CD4-positive, alpha-beta memory T cell (primary cell): ENCODE results near the gene ANGEL2. TPM values are rescaled to one million over a fixed set of nuclear protein-coding genes. Genes with fewer than 3 reads are reported as not detected.
A peak's percentile ranks its signal among the peaks of the same experiment; 100 is the strongest.

ENCODE experiments used
- CTCF ChIA-PET: fragments of 350-600 bp; sonication (Branson Sonifier 250); formaldehyde crosslinking; loops from one replicate; lab custom pipeline; 2021; ENCODE audit warnings: inconsistent platforms; ENCODE audit not compliant: partially characterized antibody; lab: Charles Lee
- POLR2A ChIA-PET: fragments of 350-600 bp; sonication (Branson Sonifier 250); formaldehyde crosslinking; loops from one replicate; lab custom pipeline; 2021; ENCODE audit not compliant: partially characterized antibody; lab: Charles Lee
- DNase-seq, 5 donors: peaks; one replicate each; pipeline versions ENCODE4 v3.0.0 to v3.0.0-alpha.2; 2020 to 2022; ENCODE audit warnings: mixed read lengths in 1 of 5
- H3K27ac ChIP-seq: one replicate; pipeline ENCODE4 v1.7.0; 2013; ENCODE audit warnings: low read depth, low read length
- H3K27me3 ChIP-seq: 2 replicates; pipeline ENCODE4 v1.7.0; 2013; ENCODE audit warnings: mild to moderate bottlenecking, low read length, moderate library complexity; ENCODE audit not compliant: insufficient read depth
- H3K36me3 ChIP-seq: 2 replicates; pipeline ENCODE4 v1.7.0; 2013; ENCODE audit warnings: mild to moderate bottlenecking, low read length, moderate library complexity; ENCODE audit not compliant: insufficient read depth
- H3K4me1 ChIP-seq: 2 replicates; pipeline ENCODE4 v1.7.0; 2013; ENCODE audit warnings: mild to moderate bottlenecking, low read length, moderate library complexity; ENCODE audit not compliant: insufficient read depth
- H3K4me3 ChIP-seq, 2 donors: one replicate each; pipeline ENCODE4 v1.7.0; 2013; ENCODE audit warnings: low read length in 2 of 2, mild to moderate bottlenecking in 1 of 2
- H3K9me3 ChIP-seq, 2 donors: one replicate each; pipeline ENCODE4 v1.7.0; 2013; ENCODE audit warnings: low read length in 2 of 2, control low read depth in 1 of 2; ENCODE audit not compliant: control insufficient read depth in 1 of 2
- H3K27ac Mint-ChIP-seq, 7 donors: one replicate each; pipeline ENCODE4 v1.8.0; 2020 to 2021; ENCODE audit warnings: mixed read lengths in 7 of 7, mild to moderate bottlenecking in 6 of 7, inconsistent platforms in 3 of 7, moderate library complexity in 3 of 7
- H3K27me3 Mint-ChIP-seq, 2 donors: one replicate each; pipeline ENCODE4 v1.8.0; 2020 to 2021; ENCODE audit warnings: mixed read lengths in 2 of 2
- H3K36me3 Mint-ChIP-seq, 2 donors: one replicate each; pipeline ENCODE4 v1.8.0; 2020 to 2021; ENCODE audit warnings: mixed read lengths in 2 of 2, inconsistent platforms in 1 of 2, mild to moderate bottlenecking in 1 of 2
- H3K4me1 Mint-ChIP-seq, 4 donors: one replicate each; pipeline ENCODE4 v1.8.0; 2020 to 2021; ENCODE audit warnings: mixed read lengths in 4 of 4, mild to moderate bottlenecking in 1 of 4
- H3K4me3 Mint-ChIP-seq, 8 donors: one replicate each; pipeline ENCODE4 v1.8.0; 2020 to 2021; ENCODE audit warnings: mixed read lengths in 8 of 8, mild to moderate bottlenecking in 7 of 8, moderate library complexity in 6 of 8, inconsistent platforms in 3 of 8
- H3K9me3 Mint-ChIP-seq, 8 donors: one replicate each; pipeline ENCODE4 v1.8.0; 2020 to 2021; ENCODE audit warnings: mixed read lengths in 8 of 8, mild to moderate bottlenecking in 5 of 8, inconsistent platforms in 3 of 8, moderate library complexity in 1 of 8
- intact Hi-C: fragments of 100-400 bp; cut with micrococcal nuclease; formaldehyde crosslinking; loops from one replicate; pipeline ENCODE4 v1.15.1; 2023
- polyA plus RNA-seq, 2 donors: library from polyadenylated mRNA; unstranded; fragments of 300-500 nt; fragmentation: Illumina TruSeq; gene quantifications; one replicate each; pipeline ENCODE4 v1.2.3, GENCODE V29; 2021
- total RNA-seq, 2 experiments: library from RNA; stranded (reverse); gene quantifications; one replicate each; pipeline ENCODE4 v1.2.3, GENCODE V29; 2021

Gene ANGEL2
- total and polyA plus RNA-seq, 4 experiments from 2014 or later, result 22.3 to 81.4 (median 53.1) TPM

DNA sequence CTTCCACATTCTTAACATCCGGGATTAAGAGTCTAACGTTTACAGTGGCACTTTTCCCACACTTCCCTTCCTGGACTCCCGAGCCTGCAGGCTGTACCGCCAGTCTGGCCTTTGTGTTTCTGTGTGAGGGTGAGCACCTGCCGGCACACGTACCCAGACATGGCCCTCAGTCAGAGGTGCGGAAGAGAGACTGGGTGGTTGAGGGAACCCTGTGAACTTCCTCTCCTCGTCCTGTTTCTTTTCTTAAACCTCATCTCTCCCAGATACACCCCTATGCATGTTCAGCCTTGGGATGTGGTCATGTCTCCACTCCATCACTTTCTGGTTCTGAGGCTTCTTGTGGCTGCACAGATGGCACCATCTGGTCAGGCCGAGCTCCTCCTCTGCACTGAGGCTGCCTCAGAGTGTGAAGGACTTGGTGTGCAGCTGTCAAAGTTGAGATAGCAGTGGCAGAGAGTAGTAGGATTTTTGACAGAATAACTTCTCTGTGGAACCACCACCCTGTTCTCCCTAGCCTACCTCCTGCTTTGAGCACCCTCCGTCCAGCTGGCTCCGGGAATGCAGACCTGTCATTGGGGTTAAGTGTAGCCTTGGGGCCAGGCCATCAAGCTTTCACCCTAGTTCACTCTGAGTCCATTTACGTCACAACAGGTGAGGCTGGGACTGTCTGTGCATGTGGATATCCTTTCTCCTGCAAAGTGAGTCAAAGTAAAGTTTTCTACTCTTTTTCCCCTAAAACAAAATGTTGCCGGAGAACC is 33.9 kb downstream of the ANGEL2 start:
- peaks cover 3 to 23% (median 6%) of the 10 kb centered on the region in 4 donors for H3K4me1 Mint-ChIP-seq
- H3K4me3 Mint-ChIP-seq, result peak overlapping the region in 1 of 8 donors; percentile 33
- DNase-seq, result no peak
- intact Hi-C loops, result no loop called here
- no peaks in the 10 kb centered on the region for H3K9me3 Mint-ChIP-seq
- no peaks in the 10 kb centered on the region for H3K36me3 ChIP-seq
- CTCF ChIA-PET, result interaction anchor here (0.8 kb wide), 1 partner anchor 13 kb away, joined by 3 read pairs; no protein-coding TSS in a partner anchor
- peaks cover 9% of the 10 kb centered on the region in 2 donors for H3K27me3 Mint-ChIP-seq
- H3K4me1 ChIP-seq, result peaks cover 9% of the 10 kb centered on the region
- H3K4me3 ChIP-seq, result no peak overlapping the region
- POLR2A ChIA-PET, result no interaction called here
- H3K36me3 Mint-ChIP-seq, result no peaks in the 10 kb centered on the region
- no peak overlapping the region for H3K27ac ChIP-seq
- H3K27me3 ChIP-seq, result no peaks in the 10 kb centered on the region
- H3K9me3 ChIP-seq, result no peaks in the 10 kb centered on the region
- H3K27ac Mint-ChIP-seq, result peak overlapping the region in 2 of 7 donors; percentile 58 to 60

GRCh38 chr1:212981025-212981495 is 34.6 kb downstream of the ANGEL2 start:
- H3K9me3 Mint-ChIP-seq, result no peaks in the 10 kb centered on the region
- H3K27me3 ChIP-seq, result no peaks in the 10 kb centered on the region
- POLR2A ChIA-PET, result no interaction called here
- H3K27me3 Mint-ChIP-seq, result peaks cover 9% of the 10 kb centered on the region in 2 donors
- DNase-seq, result no peak
- no peak overlapping the region for H3K4me3 Mint-ChIP-seq
- H3K9me3 ChIP-seq, result no peaks in the 10 kb centered on the region
- H3K36me3 ChIP-seq, result no peaks in the 10 kb centered on the region
- no peaks in the 10 kb centered on the region for H3K36me3 Mint-ChIP-seq
- no peak overlapping the region for H3K4me3 ChIP-seq
- CTCF ChIA-PET, result interaction anchor here (0.8 kb wide), 1 partner anchor 14 kb away, joined by 3 read pairs; no protein-coding TSS in a partner anchor
- no peak overlapping the region for H3K27ac ChIP-seq
- peaks cover 3 to 24% (median 6%) of the 10 kb centered on the region in 4 donors for H3K4me1 Mint-ChIP-seq
- peaks cover 9% of the 10 kb centered on the region for H3K4me1 ChIP-seq
- intact Hi-C loops, result no loop called here
- no peak overlapping the region for H3K27ac Mint-ChIP-seq

- H3K27ac Mint-ChIP-seq, result peak overlapping the region in 3 of 7 donors; percentile 25 to 57 (median 46)
- POLR2A ChIA-PET, result no interaction called here
Observed at GRCh38 chr1:212980123-212980785, 35.4 kb downstream of the ANGEL2 start.

DNA sequence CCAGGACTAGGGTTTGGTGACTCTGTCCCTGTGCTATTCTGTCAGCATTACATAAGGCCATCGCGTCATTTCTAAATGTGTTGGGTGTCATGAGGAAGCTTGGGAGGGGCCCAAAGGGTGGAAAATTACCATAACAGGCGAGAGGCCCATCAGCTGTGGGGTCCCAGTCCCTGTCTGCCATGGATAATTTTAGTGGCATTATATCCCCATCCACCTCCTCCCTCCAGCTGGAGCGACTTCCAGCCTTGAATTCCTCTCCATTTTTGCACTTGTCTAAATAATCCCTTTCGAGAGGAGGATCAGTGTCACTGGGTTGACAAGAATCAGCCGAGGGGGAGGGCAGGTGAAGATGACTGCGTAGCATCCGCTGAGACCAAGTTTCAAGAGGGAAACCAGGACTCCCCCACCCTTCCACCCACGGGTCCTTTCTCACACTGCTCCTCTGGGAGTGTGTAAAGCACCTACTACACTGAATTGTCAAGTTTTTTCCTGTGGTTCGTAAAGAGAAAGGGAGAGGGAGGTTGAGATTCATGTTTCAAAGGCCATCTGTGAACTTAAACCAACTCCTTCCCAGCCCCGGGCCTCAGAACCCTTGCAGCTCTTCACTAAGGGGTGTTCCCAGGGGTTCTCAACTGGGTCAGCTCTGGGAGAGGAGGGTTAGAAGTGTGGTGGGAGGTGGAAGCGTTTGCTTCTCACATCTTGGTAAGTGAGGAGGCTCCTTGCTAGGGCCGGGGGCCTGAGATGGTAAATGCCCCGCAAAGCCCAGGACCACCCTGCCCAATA is 36.1 kb downstream of the ANGEL2 start:
- no peaks in the 10 kb centered on the region for H3K9me3 Mint-ChIP-seq
- Histone ChIP-seq H3K27me3 (no peaks in the 10 kb centered on the region), H3K4me1 (peaks cover 9% of the 10 kb centered on the region), H3K4me3 (no peak overlapping the region), H3K9me3 (no peaks in the 10 kb centered on the region), H3K36me3 (no peaks in the 10 kb centered on the region), H3K27ac (no peak overlapping the region)
- ChIA-PET CTCF (interaction anchor here (1.0 to 1.6 kb wide), 2 partner anchors 11 to 524 kb away, joined by 3 read pairs; no protein-coding TSS in a partner anchor), POLR2A (no interaction called here)
- peak in 3 of 5 donors; percentile 7 to 17 (median 14) for DNase-seq
- peaks cover 9 to 18% of the 10 kb centered on the region in 2 donors for H3K27me3 Mint-ChIP-seq
- H3K4me3 Mint-ChIP-seq, result peak overlapping the region in 2 of 8 donors; percentile 35 to 37
- H3K27ac Mint-ChIP-seq, result peak overlapping the region in 4 of 7 donors; percentile 16 to 88 (median 82)
- H3K4me1 Mint-ChIP-seq, result peaks cover 3 to 28% (median 6%) of the 10 kb centered on the region in 4 donors
- no peaks in the 10 kb centered on the region for H3K36me3 Mint-ChIP-seq
- intact Hi-C loops, result no loop called here

More at GRCh38 chr1:212980123-212980785, 35.4 kb downstream of the ANGEL2 start:
- Histone ChIP-seq H3K4me3 (no peak overlapping the region), H3K9me3 (no peaks in the 10 kb centered on the region), H3K4me1 (peaks cover 9% of the 10 kb centered on the region), H3K27ac (no peak overlapping the region), H3K27me3 (no peaks in the 10 kb centered on the region), H3K36me3 (no peaks in the 10 kb centered on the region)
- intact Hi-C loops, result no loop called here
- Mint-ChIP-seq H3K27me3 (peaks cover 9 to 15% of the 10 kb centered on the region in 2 donors), H3K9me3 (no peaks in the 10 kb centered on the region), H3K4me1 (peaks cover 3 to 28% (median 6%) of the 10 kb centered on the region in 4 donors), H3K36me3 (no peaks in the 10 kb centered on the region), H3K4me3 (no peak overlapping the region)
- CTCF ChIA-PET, result interaction anchor here (1.6 kb wide), 1 partner anchor 524 kb away, joined by 3 read pairs; no protein-coding TSS in a partner anchor
- DNase-seq, result no peak

DNA sequence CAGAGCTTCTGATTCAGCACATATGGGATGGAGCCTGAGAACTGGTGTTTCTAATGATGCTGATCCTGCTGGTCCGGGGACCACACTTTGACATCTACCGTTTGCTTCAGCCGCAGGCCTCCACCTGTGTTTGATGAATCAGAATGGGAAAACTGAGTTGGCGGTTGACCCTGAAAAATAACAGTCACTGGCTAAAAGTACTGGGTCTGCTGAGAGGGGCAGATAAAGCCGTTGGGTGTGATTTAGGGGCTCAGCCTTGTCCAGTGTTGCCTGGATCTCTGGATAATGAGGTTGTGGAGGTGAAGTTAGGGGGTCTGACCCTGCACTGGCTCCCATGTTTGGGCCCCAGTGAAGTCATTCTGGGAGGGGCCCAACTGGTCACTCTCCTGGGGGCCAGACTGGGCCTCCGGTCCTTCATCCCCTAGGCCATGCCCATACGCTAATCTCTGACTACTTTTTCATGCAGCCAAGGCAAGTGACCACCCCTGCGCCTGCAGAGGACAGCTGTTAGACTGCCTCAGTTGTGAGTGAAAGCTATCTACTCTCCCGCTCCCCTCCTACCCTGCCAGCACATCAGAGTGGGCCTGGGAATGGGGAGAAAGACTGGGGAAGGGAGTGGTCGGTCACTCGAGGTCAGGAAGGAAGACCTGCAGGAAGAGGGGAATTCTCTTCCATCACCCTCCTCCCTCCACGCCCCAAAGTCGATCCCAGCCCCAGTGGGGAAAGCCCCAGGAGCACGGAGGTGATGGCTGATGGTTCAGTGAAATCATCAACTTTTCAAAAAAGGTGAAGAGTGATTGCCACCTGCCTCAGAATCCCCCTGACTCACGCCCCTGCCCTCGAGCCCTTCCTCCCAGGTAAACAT is 37.7 kb downstream of the ANGEL2 start:
- H3K27me3 Mint-ChIP-seq, result peaks cover 9 to 18% of the 10 kb centered on the region in 2 donors
- DNase-seq, result no peak
- ChIA-PET POLR2A (no interaction called here), CTCF (no interaction called here)
- peaks cover 9% of the 10 kb centered on the region for H3K4me1 ChIP-seq
- H3K4me3 Mint-ChIP-seq, result no peak overlapping the region
- no peak overlapping the region for H3K27ac ChIP-seq
- intact Hi-C loops, result no loop called here
- H3K4me3 ChIP-seq, result no peak overlapping the region
- H3K4me1 Mint-ChIP-seq, result peaks cover 3 to 28% (median 6%) of the 10 kb centered on the region in 4 donors
- no peaks in the 10 kb centered on the region for H3K9me3 Mint-ChIP-seq
- H3K36me3 Mint-ChIP-seq, result no peaks in the 10 kb centered on the region
- no peaks in the 10 kb centered on the region for H3K27me3 ChIP-seq
- no peaks in the 10 kb centered on the region for H3K36me3 ChIP-seq
- no peaks in the 10 kb centered on the region for H3K9me3 ChIP-seq
- peak overlapping the region in 1 of 7 donors; percentile 61 for H3K27ac Mint-ChIP-seq

DNA sequence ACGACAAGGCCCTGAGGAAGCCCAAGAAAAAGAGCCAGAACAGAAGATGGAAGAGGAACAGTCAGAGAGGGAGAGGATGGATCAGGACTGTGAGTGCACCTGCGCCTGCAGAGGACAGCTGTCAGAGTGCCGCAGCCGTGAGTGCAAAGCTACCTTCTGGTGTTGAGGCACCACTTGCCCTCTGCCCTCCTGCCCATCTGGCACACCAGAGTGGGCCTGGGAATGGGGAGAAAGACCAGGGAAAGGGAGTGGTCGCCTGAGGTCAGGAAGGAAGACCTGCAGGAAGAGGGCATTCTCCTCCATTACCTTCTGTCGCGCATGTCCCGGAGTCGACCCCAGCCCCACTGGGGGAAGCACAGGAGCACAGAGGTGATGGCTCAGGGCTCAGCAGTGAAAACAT is 39.1 kb downstream of the ANGEL2 start:
- Histone ChIP-seq H3K4me3 (no peak overlapping the region), H3K27ac (no peak overlapping the region), H3K36me3 (no peaks in the 10 kb centered on the region), H3K4me1 (peaks cover 9% of the 10 kb centered on the region), H3K27me3 (no peaks in the 10 kb centered on the region), H3K9me3 (no peaks in the 10 kb centered on the region)
- Mint-ChIP-seq H3K9me3 (no peaks in the 10 kb centered on the region), H3K27me3 (peaks cover 9 to 18% of the 10 kb centered on the region in 2 donors), H3K4me3 (peak overlapping the region in 1 of 8 donors; percentile 8), H3K36me3 (no peaks in the 10 kb centered on the region), H3K4me1 (peaks cover 1 to 28% (median 5%) of the 10 kb centered on the region in 4 donors), H3K27ac (peak overlapping the region in 2 of 7 donors; percentile 25 to 62)
- DNase-seq, result no peak
- intact Hi-C loops, result no loop called here
- ChIA-PET CTCF (no interaction called here), POLR2A (no interaction called here)
